CD14-positive monocyte (primary cell): ENCODE data around the gene FBXO34. TPM values are rescaled to one million over a fixed set of nuclear protein-coding genes. Genes with fewer than 3 reads are reported as not detected.

Experiments
- DNase-seq, 3 donors: peaks; one replicate each; pipeline ENCODE4 v3.0.0-alpha.2; 2011 to 2022
- H2AFZ ChIP-seq: 2 replicates; pipeline ENCODE4 v1.6.0; 2012; ENCODE audit warnings: mild to moderate bottlenecking, low read depth, low read length, inconsistent platforms; ENCODE audit not compliant: insufficient read depth, poor library complexity, severe bottlenecking
- H3K27ac ChIP-seq, 2 donors: 1 replicate in 1 of 2; 2 replicates in 1 of 2; pipeline ENCODE4 v1.5.1; 2012 to 2013; ENCODE audit warnings: low read length in 2 of 2, control low read depth in 1 of 2, inconsistent platforms in 1 of 2, low read depth in 1 of 2, mild to moderate bottlenecking in 1 of 2
- H3K27me3 ChIP-seq, 2 donors: one replicate each; pipeline versions ENCODE4 v1.6.0 to v1.6.1; 2011 to 2013; ENCODE audit warnings: low read length in 2 of 2; ENCODE audit not compliant: control insufficient read depth in 2 of 2, insufficient read depth in 2 of 2
- H3K36me3 ChIP-seq, 2 donors: replicated peaks in 1 of 2; 1 replicate in 1 of 2; 2 replicates in 1 of 2; pipeline versions ENCODE4 v1.5.1 to v1.6.1; 2012 to 2013; ENCODE audit warnings: low read length in 2 of 2, control low read depth in 1 of 2, inconsistent platforms in 1 of 2, mild to moderate bottlenecking in 1 of 2; ENCODE audit not compliant: insufficient read depth in 2 of 2, control insufficient read depth in 1 of 2
- H3K4me1 ChIP-seq, 2 donors: 1 replicate in 1 of 2; 2 replicates in 1 of 2; pipeline versions ENCODE4 v1.5.1 to v1.6.1; 2012 to 2013; ENCODE audit warnings: low read length in 2 of 2, control low read depth in 1 of 2, inconsistent platforms in 1 of 2, mild to moderate bottlenecking in 1 of 2, moderate library complexity in 1 of 2; ENCODE audit not compliant: insufficient read depth in 2 of 2, control insufficient read depth in 1 of 2
- H3K4me2 ChIP-seq: replicated peaks from 2 replicates; pipeline ENCODE3; 2012; ENCODE audit warnings: low read length, moderate library complexity, mild to moderate bottlenecking; ENCODE audit not compliant: poor library complexity, severe bottlenecking; ENCODE audit errors: extremely low read depth
- H3K4me3 ChIP-seq, 3 experiments: fragments of 200-600 bp in 1 of 3; sonication (generic) in 1 of 3; replicated peaks in 1 of 3; 1 replicate in 2 of 3; 2 replicates in 1 of 3; pipeline ENCODE4 v1.5.1; 2011 to 2013; ENCODE audit warnings: low read length in 3 of 3, mild to moderate bottlenecking in 3 of 3, control low read depth in 2 of 3, low read depth in 2 of 3, inconsistent platforms in 1 of 3, moderate library complexity in 1 of 3
- H3K79me2 ChIP-seq: 2 replicates; pipeline ENCODE4 v1.6.0; 2012; ENCODE audit warnings: mild to moderate bottlenecking, control low read depth, inconsistent platforms, low read length, moderate library complexity; ENCODE audit not compliant: insufficient read depth
- H3K9ac ChIP-seq: 2 replicates; pipeline ENCODE4 v1.6.0; 2017; ENCODE audit warnings: low read length, mild to moderate bottlenecking; ENCODE audit not compliant: insufficient read depth, poor library complexity, severe bottlenecking
- H3K9me3 ChIP-seq, 2 donors: replicated peaks in 1 of 2; 1 replicate in 1 of 2; 2 replicates in 1 of 2; pipeline versions ENCODE4 v1.5.1 to v1.6.1; 2012 to 2013; ENCODE audit warnings: low read length in 2 of 2, control low read depth in 1 of 2; ENCODE audit not compliant: control insufficient read depth in 1 of 2, insufficient read depth in 1 of 2
- H4K20me1 ChIP-seq: 2 replicates; pipeline ENCODE4 v1.6.0; 2012; ENCODE audit warnings: mild to moderate bottlenecking, low read length, control low read depth, moderate library complexity; ENCODE audit not compliant: insufficient read depth
- H3K27ac Mint-ChIP-seq, 7 donors: one replicate each; pipeline ENCODE4 v1.8.0; 2020; ENCODE audit warnings: mild to moderate bottlenecking in 7 of 7, mixed read lengths in 7 of 7, moderate library complexity in 6 of 7, inconsistent platforms in 2 of 7
- H3K27me3 Mint-ChIP-seq, 3 donors: one replicate each; pipeline ENCODE4 v1.8.0; 2021 to 2022; ENCODE audit warnings: low read depth in 3 of 3, mild to moderate bottlenecking in 3 of 3, mixed read lengths in 3 of 3, moderate library complexity in 3 of 3, inconsistent platforms in 1 of 3
- H3K36me3 Mint-ChIP-seq, 2 donors: one replicate each; pipeline ENCODE4 v1.8.0; 2020; ENCODE audit warnings: mixed read lengths in 2 of 2, inconsistent platforms in 1 of 2, mild to moderate bottlenecking in 1 of 2
- H3K4me1 Mint-ChIP-seq: one replicate; pipeline ENCODE4 v1.8.0; 2020; ENCODE audit warnings: mild to moderate bottlenecking, mixed read lengths
- H3K4me3 Mint-ChIP-seq, 2 donors: one replicate each; pipeline ENCODE4 v1.8.0; 2020; ENCODE audit warnings: mild to moderate bottlenecking in 2 of 2, mixed read lengths in 2 of 2, moderate library complexity in 1 of 2
- H3K9me3 Mint-ChIP-seq, 7 donors: one replicate each; pipeline ENCODE4 v1.8.0; 2020 to 2022; ENCODE audit warnings: mixed read lengths in 7 of 7, mild to moderate bottlenecking in 6 of 7, moderate library complexity in 6 of 7, inconsistent platforms in 2 of 7
- WGBS: methylation state at CpG from one replicate; pipeline ENCODE4 v1.1.5; 2013; ENCODE audit warnings: missing lambda C conversion rate; ENCODE audit not compliant: insufficient coverage; 5-methylcytosine and 5-hydroxymethylcytosine counted together
- intact Hi-C, 2 donors: fragments of 100-400 bp; cut with micrococcal nuclease; formaldehyde crosslinking; loops; one replicate each; pipeline versions ENCODE4 v1.15.0 to v1.15.1; 2023
- polyA plus RNA-seq, 3 donors: library from polyadenylated mRNA; depleted of rRNA in 1 of 3; unstranded in 2 of 3; stranded (reverse) in 1 of 3; fragments of 300-500 nt in 2 of 3; fragments of >200 nt in 1 of 3; fragmentation: Illumina TruSeq in 2 of 3; gene quantifications; 1 replicate in 2 of 3; 2 replicates in 1 of 3; pipeline ENCODE4 v1.2.3, GENCODE V29; 2012 to 2021
- TF ChIP-seq, protein P1 (sequence below): fragments of 200-600 bp; IDR thresholded peaks from one replicate; pipeline ENCODE4 v1.8.0; 2022; ENCODE audit warnings: antibody characterized with exemption, mild to moderate bottlenecking

The FBXO34 gene
- polyA plus RNA-seq, 3 donors: 10.3 to 18.1 (median 17.3) TPM

DNA sequence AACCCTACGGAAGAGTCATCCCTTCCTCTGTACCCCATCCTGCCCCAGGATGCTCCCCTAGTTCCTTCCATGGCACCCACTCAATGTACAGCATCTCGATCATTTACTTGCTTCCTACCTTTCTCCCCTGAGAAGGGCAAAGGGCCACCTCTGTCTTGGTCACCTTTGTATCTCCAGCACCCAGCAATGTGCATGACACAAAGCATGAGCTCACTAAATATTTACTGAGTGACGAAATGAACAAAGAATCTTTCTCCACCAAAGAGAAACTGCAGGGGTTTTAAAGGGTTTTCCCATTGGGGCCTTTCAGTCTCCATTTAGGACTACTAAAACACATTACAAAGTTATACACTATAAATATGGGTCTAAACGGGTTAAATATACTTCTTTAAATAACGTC is 109.8 kb downstream of the FBXO34 start:
- no peaks in the 10 kb centered on the region for H3K79me2 ChIP-seq
- 96% methylated on average over 2 of the region's 5 CpGs for WGBS
- no peaks in the 10 kb centered on the region for H3K27me3 ChIP-seq
- TF ChIP-seq, protein P1, sequence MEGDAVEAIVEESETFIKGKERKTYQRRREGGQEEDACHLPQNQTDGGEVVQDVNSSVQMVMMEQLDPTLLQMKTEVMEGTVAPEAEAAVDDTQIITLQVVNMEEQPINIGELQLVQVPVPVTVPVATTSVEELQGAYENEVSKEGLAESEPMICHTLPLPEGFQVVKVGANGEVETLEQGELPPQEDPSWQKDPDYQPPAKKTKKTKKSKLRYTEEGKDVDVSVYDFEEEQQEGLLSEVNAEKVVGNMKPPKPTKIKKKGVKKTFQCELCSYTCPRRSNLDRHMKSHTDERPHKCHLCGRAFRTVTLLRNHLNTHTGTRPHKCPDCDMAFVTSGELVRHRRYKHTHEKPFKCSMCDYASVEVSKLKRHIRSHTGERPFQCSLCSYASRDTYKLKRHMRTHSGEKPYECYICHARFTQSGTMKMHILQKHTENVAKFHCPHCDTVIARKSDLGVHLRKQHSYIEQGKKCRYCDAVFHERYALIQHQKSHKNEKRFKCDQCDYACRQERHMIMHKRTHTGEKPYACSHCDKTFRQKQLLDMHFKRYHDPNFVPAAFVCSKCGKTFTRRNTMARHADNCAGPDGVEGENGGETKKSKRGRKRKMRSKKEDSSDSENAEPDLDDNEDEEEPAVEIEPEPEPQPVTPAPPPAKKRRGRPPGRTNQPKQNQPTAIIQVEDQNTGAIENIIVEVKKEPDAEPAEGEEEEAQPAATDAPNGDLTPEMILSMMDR: no peak
- peaks cover 63 to 92% of the 10 kb centered on the region in 2 donors for H3K36me3 ChIP-seq
- H3K9me3 Mint-ChIP-seq: no peaks in the 10 kb centered on the region
- no peaks in the 10 kb centered on the region for H4K20me1 ChIP-seq
- peaks cover 71 to 91% of the 10 kb centered on the region in 2 donors for H3K36me3 Mint-ChIP-seq
- DNase-seq: no peak
- intact Hi-C loops: no loop called here
- peak overlapping the region in 1 of 7 donors; percentile 37 for H3K27ac Mint-ChIP-seq
- no peak overlapping the region for H3K4me3 Mint-ChIP-seq
- H3K4me3 ChIP-seq: no peak overlapping the region
- no peaks in the 10 kb centered on the region for H3K9me3 ChIP-seq
- no peak overlapping the region for H3K27ac ChIP-seq
- no peak overlapping the region for H3K4me2 ChIP-seq
- H3K9ac ChIP-seq: no peak overlapping the region
- no peaks in the 10 kb centered on the region for H3K4me1 Mint-ChIP-seq
- H3K27me3 Mint-ChIP-seq: no peaks in the 10 kb centered on the region
- no peak overlapping the region for H2AFZ ChIP-seq
- H3K4me1 ChIP-seq: no peaks in the 10 kb centered on the region

DNA sequence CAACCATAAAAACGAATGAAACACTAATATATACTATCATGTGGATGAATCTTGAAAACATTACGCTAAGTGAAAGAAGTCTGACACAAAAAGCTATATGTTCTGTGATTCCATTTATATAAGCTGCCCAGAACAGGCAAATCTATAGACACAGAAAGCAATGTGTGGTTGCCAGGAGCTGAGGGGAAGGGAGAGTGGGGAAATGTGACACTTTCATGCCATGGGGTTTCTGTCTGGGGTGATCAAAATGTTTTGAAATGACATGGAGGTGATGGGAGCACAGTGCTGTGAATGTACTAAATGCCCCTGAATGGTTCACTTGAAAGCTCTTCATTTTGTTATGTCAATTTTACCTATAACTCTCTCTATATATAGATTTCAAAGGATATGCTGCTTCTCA is 110.3 kb downstream of the FBXO34 start:
- TF ChIP-seq, protein P1: no peak
- Histone ChIP-seq H3K79me2 (no peaks in the 10 kb centered on the region), H3K27me3 (no peaks in the 10 kb centered on the region), H3K9ac (no peak overlapping the region), H3K27ac (no peak overlapping the region), H3K4me1 (no peaks in the 10 kb centered on the region), H3K36me3 (peaks cover 62 to 92% of the 10 kb centered on the region in 2 donors), H3K9me3 (no peaks in the 10 kb centered on the region), H3K4me2 (no peak overlapping the region), H4K20me1 (no peaks in the 10 kb centered on the region), H2AFZ (no peak overlapping the region), H3K4me3 (no peak overlapping the region)
- intact Hi-C loops: no loop called here
- Mint-ChIP-seq H3K27ac (peak overlapping the region in 1 of 7 donors; percentile 32), H3K36me3 (peaks cover 71 to 91% of the 10 kb centered on the region in 2 donors), H3K4me1 (no peaks in the 10 kb centered on the region), H3K27me3 (no peaks in the 10 kb centered on the region), H3K4me3 (no peak overlapping the region), H3K9me3 (no peaks in the 10 kb centered on the region)
- WGBS: no CpG with 5 or more reads among the region's 2 CpGs
- DNase-seq: no peak
